ENCODE results near the gene APBA3.

APBA3 gene

GRCh38 chr19:3737487-3738205, 23.8 kb downstream of the APBA3 start:
- Histone ChIP-seq H2AFZ (no peak overlapping the region), H3K9me3 (ENCODE audit: control insufficient read depth, low read length) (no peaks in the 10 kb centered on the region), H3K9ac (no peak overlapping the region), H3K27me3 (ENCODE audit: control insufficient read depth, insufficient read depth, low read length) (no peaks in the 10 kb centered on the region), H3K79me2 (no peaks in the 10 kb centered on the region), H3K4me1 (no peaks in the 10 kb centered on the region), H3K27ac (no peak overlapping the region), H3K4me3 (ENCODE audit: low read depth, low read length) (no peak overlapping the region), H3K4me2 (ENCODE audit: low read length) (no peak overlapping the region), H3K36me3 (ENCODE audit: control insufficient read depth, insufficient read depth, low read length) (no peaks in the 10 kb centered on the region)
- TF ChIP-seq CTCF (IDR thresholded peaks at IDR 0.05) = no peak

GRCh38 chr19:3736106-3736724, 25.3 kb downstream of the APBA3 start:
- no peaks in the 10 kb centered on the region for H3K27me3 ChIP-seq (ENCODE audit: control insufficient read depth, insufficient read depth, low read length)
- no peak overlapping the region for H3K9ac ChIP-seq
- no peaks in the 10 kb centered on the region for H3K79me2 ChIP-seq
- H3K4me3 ChIP-seq (ENCODE audit: low read depth, low read length) = no peak overlapping the region
- H3K4me1 ChIP-seq = no peaks in the 10 kb centered on the region
- no peak for TF ChIP-seq CTCF (IDR thresholded peaks at IDR 0.05)
- no peak overlapping the region for H3K27ac ChIP-seq
- no peaks in the 10 kb centered on the region for H3K9me3 ChIP-seq (ENCODE audit: control insufficient read depth, low read length)
- no peak overlapping the region for H3K4me2 ChIP-seq (ENCODE audit: low read length)
- no peak overlapping the region for H2AFZ ChIP-seq
- no peaks in the 10 kb centered on the region for H3K36me3 ChIP-seq (ENCODE audit: control insufficient read depth, insufficient read depth, low read length)

- Histone ChIP-seq H3K79me2 (no peaks in the 10 kb centered on the region), H3K9ac (no peak overlapping the region), H3K27ac (no peak overlapping the region), H3K4me2 (ENCODE audit: low read length) (no peak overlapping the region), H3K4me3 (ENCODE audit: low read depth, low read length) (no peak overlapping the region), H3K36me3 (ENCODE audit: control insufficient read depth, insufficient read depth, low read length) (no peaks in the 10 kb centered on the region), H2AFZ (no peak overlapping the region), H3K9me3 (ENCODE audit: control insufficient read depth, low read length) (no peaks in the 10 kb centered on the region), H3K4me1 (no peaks in the 10 kb centered on the region), H3K27me3 (ENCODE audit: control insufficient read depth, insufficient read depth, low read length) (no peaks in the 10 kb centered on the region)
- no peak for TF ChIP-seq CTCF (IDR thresholded peaks at IDR 0.05)
Measured at GRCh38 chr19:3734310-3734600, 27.2 kb downstream of the APBA3 start.

GRCh38 chr19:3733549-3734309, 27.8 kb downstream of the APBA3 start:
- no peaks in the 10 kb centered on the region for H3K36me3 ChIP-seq (ENCODE audit: control insufficient read depth, insufficient read depth, low read length)
- TF ChIP-seq CTCF (IDR thresholded peaks at IDR 0.05) = no peak

More at GRCh38 chr19:3733549-3734309, 27.8 kb downstream of the APBA3 start:
- Histone ChIP-seq H3K79me2 (no peaks in the 10 kb centered on the region), H3K9ac (no peak overlapping the region), H3K9me3 (ENCODE audit: control insufficient read depth, low read length) (no peaks in the 10 kb centered on the region), H3K4me3 (ENCODE audit: low read depth, low read length) (no peak overlapping the region), H2AFZ (no peak overlapping the region), H3K4me1 (no peaks in the 10 kb centered on the region), H3K4me2 (ENCODE audit: low read length) (no peak overlapping the region), H3K27me3 (ENCODE audit: control insufficient read depth, insufficient read depth, low read length) (no peaks in the 10 kb centered on the region), H3K27ac (no peak overlapping the region)
